Measurements from ENCODE around the gene ZNF785. TPM values are rescaled to one million over a fixed set of nuclear protein-coding genes. Genes with fewer than 3 reads are reported as not detected.

Gene ZNF785
- total and polyA plus RNA-seq, 2 of the 13 experiments (the other 11 are each of a cell fraction or from before 2014, with no cell fraction given), result 0.01 TPM; not detected in 1

DNA sequence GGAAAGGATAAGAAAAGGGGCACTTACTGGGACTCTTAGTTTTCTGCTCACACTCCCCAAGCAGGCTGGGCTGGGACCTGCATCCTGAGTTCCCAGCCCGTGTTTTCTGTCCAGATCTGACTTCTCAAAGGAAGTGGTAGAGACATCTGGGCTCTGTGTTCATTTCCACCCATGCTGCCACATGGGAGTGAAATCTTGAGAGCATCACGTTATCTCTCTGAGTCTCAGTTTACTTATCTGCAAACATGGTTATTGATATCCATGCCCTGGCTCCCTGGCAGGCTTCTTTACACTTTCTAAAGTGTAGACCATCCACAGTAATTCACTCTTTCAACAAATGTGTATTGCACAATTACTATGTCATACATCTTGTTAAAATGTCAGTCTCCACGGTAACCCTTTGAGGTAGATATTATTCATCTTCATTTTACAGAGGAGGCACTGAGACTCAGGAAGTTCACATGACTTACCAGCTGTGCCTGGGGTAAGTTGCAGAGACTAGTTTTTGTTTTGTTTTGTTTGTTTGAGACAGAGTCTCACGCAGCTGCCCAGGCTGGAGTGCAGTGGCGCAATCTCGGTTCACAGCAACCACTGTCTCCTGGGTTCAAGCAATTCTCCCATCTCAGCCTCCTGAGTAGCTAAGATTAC, 17.4 kb downstream of the ZNF785 start (continued):
- TF ChIP-seq, protein P1, sequence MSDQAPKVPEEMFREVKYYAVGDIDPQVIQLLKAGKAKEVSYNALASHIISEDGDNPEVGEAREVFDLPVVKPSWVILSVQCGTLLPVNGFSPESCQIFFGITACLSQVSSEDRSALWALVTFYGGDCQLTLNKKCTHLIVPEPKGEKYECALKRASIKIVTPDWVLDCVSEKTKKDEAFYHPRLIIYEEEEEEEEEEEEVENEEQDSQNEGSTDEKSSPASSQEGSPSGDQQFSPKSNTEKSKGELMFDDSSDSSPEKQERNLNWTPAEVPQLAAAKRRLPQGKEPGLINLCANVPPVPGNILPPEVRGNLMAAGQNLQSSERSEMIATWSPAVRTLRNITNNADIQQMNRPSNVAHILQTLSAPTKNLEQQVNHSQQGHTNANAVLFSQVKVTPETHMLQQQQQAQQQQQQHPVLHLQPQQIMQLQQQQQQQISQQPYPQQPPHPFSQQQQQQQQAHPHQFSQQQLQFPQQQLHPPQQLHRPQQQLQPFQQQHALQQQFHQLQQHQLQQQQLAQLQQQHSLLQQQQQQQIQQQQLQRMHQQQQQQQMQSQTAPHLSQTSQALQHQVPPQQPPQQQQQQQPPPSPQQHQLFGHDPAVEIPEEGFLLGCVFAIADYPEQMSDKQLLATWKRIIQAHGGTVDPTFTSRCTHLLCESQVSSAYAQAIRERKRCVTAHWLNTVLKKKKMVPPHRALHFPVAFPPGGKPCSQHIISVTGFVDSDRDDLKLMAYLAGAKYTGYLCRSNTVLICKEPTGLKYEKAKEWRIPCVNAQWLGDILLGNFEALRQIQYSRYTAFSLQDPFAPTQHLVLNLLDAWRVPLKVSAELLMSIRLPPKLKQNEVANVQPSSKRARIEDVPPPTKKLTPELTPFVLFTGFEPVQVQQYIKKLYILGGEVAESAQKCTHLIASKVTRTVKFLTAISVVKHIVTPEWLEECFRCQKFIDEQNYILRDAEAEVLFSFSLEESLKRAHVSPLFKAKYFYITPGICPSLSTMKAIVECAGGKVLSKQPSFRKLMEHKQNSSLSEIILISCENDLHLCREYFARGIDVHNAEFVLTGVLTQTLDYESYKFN (CRISPR knock-in tag; conservative IDR thresholded peaks at IDR 0.05), result 0 out of 2 replicates have a peak, but pooled peaks have one; percentile 18
- TF ChIP-seq, protein P2, sequence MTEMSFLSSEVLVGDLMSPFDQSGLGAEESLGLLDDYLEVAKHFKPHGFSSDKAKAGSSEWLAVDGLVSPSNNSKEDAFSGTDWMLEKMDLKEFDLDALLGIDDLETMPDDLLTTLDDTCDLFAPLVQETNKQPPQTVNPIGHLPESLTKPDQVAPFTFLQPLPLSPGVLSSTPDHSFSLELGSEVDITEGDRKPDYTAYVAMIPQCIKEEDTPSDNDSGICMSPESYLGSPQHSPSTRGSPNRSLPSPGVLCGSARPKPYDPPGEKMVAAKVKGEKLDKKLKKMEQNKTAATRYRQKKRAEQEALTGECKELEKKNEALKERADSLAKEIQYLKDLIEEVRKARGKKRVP (CRISPR knock-in tag; IDR thresholded peaks at IDR 0.05), result 0 out of 4 replicates have a peak, but pooled peaks of 1 of the 2 experiments have one; percentile 14
- TF ChIP-seq ZNF773 (CRISPR knock-in tag; IDR thresholded peaks at IDR 0.05; ENCODE audit: borderline replicate concordance), result no peak
- TF ChIP-seq, protein P3, sequence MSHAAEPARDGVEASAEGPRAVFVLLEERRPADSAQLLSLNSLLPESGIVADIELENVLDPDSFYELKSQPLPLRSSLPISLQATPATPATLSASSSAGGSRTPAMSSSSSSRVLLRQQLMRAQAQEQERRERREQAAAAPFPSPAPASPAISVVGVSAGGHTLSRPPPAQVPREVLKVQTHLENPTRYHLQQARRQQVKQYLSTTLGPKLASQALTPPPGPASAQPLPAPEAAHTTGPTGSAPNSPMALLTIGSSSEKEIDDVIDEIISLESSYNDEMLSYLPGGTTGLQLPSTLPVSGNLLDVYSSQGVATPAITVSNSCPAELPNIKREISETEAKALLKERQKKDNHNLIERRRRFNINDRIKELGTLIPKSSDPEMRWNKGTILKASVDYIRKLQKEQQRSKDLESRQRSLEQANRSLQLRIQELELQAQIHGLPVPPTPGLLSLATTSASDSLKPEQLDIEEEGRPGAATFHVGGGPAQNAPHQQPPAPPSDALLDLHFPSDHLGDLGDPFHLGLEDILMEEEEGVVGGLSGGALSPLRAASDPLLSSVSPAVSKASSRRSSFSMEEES (CRISPR knock-in tag; IDR thresholded peaks at IDR 0.05), result 0 out of 2 replicates have a peak, but pooled peaks have one; percentile 44
- TF ChIP-seq FOXP4 (CRISPR knock-in tag; IDR thresholded peaks at IDR 0.05), result peak; percentile 49; the same call in 1 of the 2 replicates
- TF ChIP-seq KLF6 (CRISPR knock-in tag; IDR thresholded peaks at IDR 0.05), result peak; percentile 35; the same call in 1 of the 2 replicates
- TF ChIP-seq TGIF2 (CRISPR knock-in tag; IDR thresholded peaks at IDR 0.05), result no peak
- TF ChIP-seq SRF (IDR thresholded peaks at IDR 0.05; ENCODE audit: low read depth, low read length), result no peak
- 0 out of 2 replicates have a peak, but pooled peaks have one; percentile 8 for TF ChIP-seq FOSL2 (CRISPR knock-in tag; IDR thresholded peaks at IDR 0.05)
- 0 out of 2 replicates have a peak, but pooled peaks have one; percentile 14 for TF ChIP-seq RCOR2 (CRISPR knock-in tag; IDR thresholded peaks at IDR 0.05)
- TF ChIP-seq ZSCAN9 (CRISPR knock-in tag; IDR thresholded peaks at IDR 0.05; ENCODE audit: borderline replicate concordance), result 0 out of 2 replicates have a peak, but pooled peaks have one; percentile 19
- peak; percentile 53; the same call in 1 of the 2 replicates for TF ChIP-seq SAP130 (CRISPR knock-in tag; IDR thresholded peaks at IDR 0.05; ENCODE audit: low read depth)
- TF ChIP-seq HIC2 (CRISPR knock-in tag; IDR thresholded peaks at IDR 0.05; ENCODE audit: low read depth), result 0 out of 2 replicates have a peak, but pooled peaks have one; percentile 26
- TF ChIP-seq ZNF614 (CRISPR knock-in tag; IDR thresholded peaks at IDR 0.05; ENCODE audit: borderline replicate concordance), result peak; percentile 38; the same call in 1 of the 2 replicates
- peak; percentile 92 for TF ChIP-seq ZNF121 (CRISPR knock-in tag; IDR thresholded peaks at IDR 0.05)
- peak; percentile 73 for TF ChIP-seq TFAP4 (IDR thresholded peaks at IDR 0.05; ENCODE audit: borderline replicate concordance, low read depth)
